AG09319 (cell line): ENCODE results near the gene CCDC154.

Experiments used
- DNase-seq: peaks from one replicate; pipeline ENCODE4 v3.0.0-alpha.2; 2010; ENCODE audit warnings: low read depth; ENCODE audit errors: extremely low read depth
- TF ChIP-seq, protein P1 (sequence below): IDR thresholded peaks from 2 replicates; pipeline ENCODE4 v1.5.1; 2011; ENCODE audit warnings: low read depth, mild to moderate bottlenecking, inconsistent platforms, low read length, moderate library complexity

The CCDC154 gene

DNA sequence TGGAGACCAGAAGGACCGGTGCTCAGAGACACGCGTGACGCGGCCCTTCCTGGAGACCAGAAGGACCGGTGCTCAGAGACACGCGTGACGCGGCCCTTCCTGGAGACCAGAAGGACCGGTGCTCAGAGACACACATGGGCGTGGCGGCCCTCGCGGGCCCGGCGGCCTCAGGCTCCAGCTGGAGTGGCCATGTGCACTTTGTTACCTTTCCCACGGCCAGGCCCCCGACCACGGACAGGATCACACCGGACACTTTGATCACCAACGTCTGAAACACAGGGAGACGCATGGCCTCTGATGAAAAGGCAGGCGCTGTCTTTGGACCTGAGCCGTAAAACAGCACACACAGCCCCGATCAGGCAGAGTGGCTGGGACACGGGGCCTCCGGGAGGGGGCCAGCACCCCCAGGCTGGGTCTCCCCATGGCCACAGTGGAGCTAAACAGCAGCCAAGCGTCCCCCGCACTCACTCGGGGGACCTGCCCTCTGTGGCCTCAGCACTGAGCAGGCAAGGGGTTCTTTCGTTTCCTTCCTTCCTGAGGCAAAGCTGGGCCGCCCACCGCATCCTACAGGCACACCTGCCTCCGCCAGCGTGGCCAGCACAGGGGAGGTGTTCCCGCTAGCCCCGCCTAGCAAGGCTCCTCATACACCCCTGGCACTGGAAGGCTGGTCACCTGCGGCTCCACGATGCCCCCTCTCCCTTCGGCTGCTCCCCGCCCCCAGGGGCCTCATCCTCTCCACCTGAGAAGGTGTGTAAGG is 13.3 kb upstream of the CCDC154 start:
- TF ChIP-seq, protein P1, sequence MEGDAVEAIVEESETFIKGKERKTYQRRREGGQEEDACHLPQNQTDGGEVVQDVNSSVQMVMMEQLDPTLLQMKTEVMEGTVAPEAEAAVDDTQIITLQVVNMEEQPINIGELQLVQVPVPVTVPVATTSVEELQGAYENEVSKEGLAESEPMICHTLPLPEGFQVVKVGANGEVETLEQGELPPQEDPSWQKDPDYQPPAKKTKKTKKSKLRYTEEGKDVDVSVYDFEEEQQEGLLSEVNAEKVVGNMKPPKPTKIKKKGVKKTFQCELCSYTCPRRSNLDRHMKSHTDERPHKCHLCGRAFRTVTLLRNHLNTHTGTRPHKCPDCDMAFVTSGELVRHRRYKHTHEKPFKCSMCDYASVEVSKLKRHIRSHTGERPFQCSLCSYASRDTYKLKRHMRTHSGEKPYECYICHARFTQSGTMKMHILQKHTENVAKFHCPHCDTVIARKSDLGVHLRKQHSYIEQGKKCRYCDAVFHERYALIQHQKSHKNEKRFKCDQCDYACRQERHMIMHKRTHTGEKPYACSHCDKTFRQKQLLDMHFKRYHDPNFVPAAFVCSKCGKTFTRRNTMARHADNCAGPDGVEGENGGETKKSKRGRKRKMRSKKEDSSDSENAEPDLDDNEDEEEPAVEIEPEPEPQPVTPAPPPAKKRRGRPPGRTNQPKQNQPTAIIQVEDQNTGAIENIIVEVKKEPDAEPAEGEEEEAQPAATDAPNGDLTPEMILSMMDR = no peak
- DNase-seq = no peak

GRCh38 chr16:1456951-1457350 is 12.6 kb upstream of the CCDC154 start:
- no peak for DNase-seq
- TF ChIP-seq, protein P1 = no peak

GRCh38 chr16:1455190-1456171 is 11.1 kb upstream of the CCDC154 start:
- DNase-seq = no peak

DNA sequence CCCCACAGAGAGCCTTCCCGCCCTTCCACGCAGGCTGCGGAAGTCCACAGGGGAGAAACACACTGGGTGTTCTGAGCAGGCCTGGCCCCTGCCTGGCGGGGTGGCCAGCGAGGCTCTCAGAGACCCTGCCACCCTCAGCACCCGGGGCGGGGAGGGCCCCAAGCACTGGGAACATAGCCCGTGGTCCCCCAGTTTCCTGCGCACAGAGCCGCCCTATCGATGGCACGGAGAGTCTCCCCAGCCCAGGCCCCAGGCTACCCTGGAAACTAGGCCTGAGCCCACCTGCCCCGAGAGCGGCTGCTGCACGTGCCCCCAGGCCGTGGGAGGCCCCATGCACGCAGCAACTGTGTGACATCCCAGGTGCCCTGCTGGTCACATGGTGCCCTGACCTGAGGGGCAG is 10.2 kb upstream of the CCDC154 start:
- no peak for DNase-seq
- TF ChIP-seq, protein P1 = no peak

More at GRCh38 chr16:1455190-1456171, 11.1 kb upstream of the CCDC154 start:
- TF ChIP-seq, protein P1 = no peak

DNA sequence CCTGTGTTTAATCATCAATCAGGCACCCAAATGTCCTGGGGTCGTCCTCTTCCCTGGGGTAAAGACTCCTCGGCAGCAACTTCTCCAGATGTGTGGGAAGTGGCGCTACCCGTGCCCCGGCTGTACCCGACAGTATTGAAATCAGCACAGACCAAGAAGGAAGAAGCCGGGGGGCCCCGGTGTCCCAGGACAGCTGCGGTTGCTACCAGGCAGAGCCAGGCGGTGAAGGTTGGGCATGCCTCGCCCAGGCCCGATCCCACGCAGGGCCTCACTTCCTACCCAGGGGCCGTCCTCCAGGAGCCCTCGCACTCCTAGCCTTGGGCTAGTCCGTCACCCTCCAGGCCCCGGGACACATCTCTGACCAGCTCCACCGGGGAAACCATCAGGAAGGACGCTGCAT is 9.0 kb upstream of the CCDC154 start:
- TF ChIP-seq, protein P1 = no peak

GRCh38 chr16:1452530-1452929 is 8.2 kb upstream of the CCDC154 start:
- TF ChIP-seq, protein P1 = no peak
- DNase-seq = no peak

More for the DNA sequence above, 9.0 kb upstream of the CCDC154 start:
- no peak for DNase-seq
